GM19397 (cell line): ENCODE results near the gene TBX4.
"Not testable (repeated sequence)": the region's sequence is repeated elsewhere in the genome, so short reads cannot be mapped to it uniquely, and the experiment has no call there.

Experiments
- ATAC-seq: cut with Tn5 transposase; IDR thresholded peaks from one replicate; pipeline ENCODE4 v1.9.1; 2021; ENCODE audit warnings: mild to moderate bottlenecking, moderate library complexity; ENCODE audit not compliant: unreplicated experiment

The TBX4 gene

DNA sequence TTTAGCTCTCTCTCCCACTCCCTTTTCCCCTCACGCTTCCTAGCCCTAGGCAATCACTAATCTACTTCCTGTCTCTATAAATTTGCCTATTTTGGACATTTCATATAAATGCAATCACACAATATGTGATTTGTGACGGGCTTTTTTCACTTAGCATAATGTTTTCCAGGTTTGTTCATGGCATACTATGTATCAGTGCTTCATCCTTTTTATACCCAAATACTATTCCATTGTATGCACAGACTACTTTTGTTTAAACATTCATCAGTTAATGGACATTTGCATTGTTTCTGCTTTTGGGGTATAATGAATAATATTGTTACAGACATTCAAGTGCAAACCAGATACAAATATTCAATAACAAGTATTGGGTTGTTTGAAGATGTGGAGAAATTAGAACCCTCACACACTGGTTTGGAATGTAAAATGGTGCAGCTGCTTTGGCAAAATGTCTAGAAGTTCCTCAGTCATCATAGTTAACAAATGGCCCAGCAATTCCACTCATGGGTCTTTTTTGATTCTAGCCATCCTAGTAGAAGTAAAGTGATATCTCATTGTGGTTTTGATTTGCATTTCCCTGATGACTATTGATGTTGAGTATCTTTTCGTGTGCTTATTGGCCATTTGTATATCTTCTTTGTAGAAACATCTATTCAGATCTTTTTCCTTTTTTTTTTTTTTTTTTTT, 67.7 kb downstream of the TBX4 start:
- ATAC-seq, result no peak

DNA sequence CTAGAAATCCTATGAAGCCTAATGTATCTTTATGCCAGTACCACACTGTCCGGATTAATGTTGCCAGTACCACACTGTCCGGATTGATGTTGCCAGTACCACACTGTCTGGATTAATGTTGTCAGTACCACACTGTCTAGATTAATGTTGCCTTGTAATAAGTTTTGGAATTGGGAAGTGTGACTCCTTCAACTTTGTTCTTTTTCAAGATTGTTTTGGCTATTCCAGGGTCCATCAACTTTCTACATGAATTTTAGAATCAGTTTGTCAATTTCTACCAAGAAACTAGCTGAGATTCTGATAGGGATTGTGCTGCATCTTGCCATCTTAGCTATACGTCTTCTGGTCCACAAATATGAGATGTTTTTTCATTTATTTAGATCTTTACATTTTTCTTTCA, 68.7 kb downstream of the TBX4 start:
- no peak for ATAC-seq

DNA sequence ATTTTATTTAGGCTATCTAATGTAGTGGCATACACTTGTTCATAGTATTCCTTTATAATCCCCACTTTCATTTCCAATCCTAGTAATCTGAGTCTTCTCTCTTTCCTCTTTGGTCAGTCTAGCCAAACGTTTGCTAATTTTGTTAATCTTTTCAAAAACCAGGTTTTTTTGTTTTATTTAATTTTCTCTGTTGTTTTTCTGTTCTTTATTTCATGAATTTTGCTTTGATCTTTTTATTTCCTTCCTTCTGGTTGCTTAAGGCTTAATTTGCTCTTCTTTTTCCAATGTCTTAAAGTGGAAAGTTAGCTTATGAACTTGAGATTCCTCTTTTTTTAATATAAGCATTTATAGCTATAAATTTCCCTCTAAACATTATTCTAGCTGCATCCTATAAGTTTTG, 69.9 kb downstream of the TBX4 start:
- no peak for ATAC-seq

DNA sequence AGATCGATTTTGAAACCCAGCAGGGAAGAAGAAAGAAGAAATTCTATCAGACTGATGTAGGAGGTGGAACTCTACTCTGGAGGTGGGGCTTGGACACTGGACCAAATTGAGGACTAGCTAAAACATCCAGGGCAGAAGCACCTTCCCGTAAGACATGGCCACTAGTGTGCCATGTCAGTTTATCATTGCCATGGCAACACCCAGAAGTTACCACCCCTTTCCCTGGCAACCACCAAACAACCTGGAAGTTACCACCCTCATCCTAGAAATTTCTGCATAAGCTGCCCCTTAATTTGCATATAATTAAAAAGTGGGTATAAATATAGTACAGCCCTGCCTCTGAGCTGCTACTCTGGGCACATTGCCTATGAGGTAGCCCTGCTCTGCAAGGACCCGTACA, 72.1 kb downstream of the TBX4 start:
- no peak for ATAC-seq

DNA sequence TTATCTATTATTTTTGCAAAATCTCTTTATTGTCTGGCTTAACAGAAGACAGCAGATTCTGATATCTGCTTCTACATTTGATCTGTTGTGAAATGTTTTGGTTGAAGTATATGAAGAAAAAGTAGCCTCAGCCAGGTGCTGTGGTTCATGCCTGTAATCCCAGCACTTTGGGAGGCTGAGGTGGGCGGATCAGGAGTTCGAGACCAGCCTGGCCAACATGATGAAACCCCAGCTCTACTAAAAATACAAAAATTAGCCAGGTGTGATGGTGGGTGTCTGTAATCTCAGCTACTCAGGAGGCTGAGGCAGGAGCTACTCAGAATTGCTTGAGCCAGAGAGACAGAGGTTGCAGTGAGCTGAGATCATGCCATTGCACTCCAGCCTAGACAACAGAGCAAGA, 75.2 kb downstream of the TBX4 start:
- not testable (repeated sequence) for ATAC-seq

DNA sequence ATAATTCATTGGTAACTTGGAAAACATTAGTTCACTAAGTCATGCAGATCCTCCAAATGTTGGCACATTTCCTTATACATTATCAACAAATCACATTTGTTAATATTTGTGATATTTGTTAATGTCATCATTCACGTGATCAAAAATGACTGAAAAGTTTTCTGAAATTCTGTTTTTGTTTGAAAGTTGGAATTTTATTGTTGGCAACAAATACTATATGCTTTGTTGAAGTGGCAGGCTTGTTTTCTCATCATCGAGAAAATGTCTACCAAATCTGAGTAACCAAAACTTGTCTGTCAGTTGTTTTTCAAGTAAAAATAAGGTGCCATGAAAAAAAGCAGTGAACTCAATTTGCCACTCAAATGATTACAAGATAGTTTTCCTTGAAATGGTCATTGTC, 75.9 kb downstream of the TBX4 start:
- ATAC-seq, result no peak

GRCh38 chr17:61531223-61531622, 79.0 kb downstream of the TBX4 start:
- ATAC-seq, result no peak

DNA sequence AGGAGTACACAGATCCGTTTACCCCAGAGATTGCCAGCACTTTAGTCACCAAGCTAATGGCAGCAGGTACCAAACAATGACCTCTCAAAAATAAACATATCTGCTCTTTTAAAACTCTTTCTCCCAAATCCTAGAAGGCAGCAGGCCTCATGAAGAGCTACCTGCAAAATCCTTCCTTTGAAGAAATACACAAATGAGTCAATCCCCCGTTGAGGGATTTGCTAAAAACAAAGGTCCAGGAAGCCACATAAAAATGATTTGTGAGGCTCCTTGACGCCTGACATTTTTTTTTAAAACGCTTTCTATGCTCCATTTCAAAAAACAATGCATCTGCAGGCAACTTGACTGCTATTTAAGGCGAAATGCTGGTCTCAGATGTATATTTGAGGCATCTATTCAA, 80.6 kb downstream of the TBX4 start:
- no peak for ATAC-seq

GRCh38 chr17:61533797-61534196, 81.6 kb downstream of the TBX4 start:
- no peak for ATAC-seq

- no peak for ATAC-seq
Measured at GRCh38 chr17:61534414-61534813, 82.2 kb downstream of the TBX4 start.
